ENCODE data around the gene RBM20.

Gene RBM20

DNA sequence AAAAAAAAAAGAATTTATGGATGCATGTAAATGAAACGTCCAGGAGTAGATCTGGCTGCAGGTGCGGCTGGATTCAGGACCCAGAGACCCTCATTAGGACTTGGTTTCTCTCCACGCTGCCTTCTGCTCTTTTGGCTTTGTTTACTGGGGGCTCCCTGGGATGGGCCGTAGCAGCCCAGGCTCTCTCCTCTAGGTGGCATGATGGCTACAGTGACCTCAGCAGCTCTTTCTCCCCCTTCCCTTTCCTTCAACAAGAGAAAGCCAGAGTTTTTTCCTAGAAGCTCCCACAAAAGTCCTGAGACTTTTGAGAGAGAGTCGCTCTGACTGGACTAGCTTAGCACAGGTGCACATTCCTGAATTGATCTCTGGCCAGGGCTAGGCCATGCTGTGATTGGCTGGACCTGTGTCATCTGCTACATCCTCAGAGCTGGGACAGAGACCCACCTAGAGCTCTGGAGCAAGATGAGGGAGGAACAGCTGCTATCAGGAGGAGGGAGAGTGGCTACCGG is 159.7 kb downstream of the RBM20 start:
- DNase-seq (ENCODE audit: low read depth in 4 of 4, low spot score in 1 of 4): no peak

DNA sequence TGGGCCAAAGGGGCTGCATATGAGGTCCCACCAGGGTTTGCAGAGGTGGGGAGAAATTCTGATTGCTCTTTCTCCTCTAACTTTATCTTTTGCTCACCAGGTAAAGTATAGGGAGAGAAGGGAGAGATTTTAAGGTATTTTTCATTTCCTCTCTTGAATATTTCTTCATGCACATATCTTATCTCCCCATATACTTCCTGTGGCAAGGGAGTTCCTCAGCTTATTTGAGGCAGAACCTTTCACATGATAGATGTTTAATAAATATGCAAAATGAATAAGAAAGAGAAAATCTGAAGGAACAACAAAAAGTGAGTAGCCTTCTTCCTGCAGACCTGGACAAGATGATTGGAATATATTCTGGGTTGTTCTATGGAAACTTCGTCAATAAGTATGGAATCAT is 160.2 kb downstream of the RBM20 start:
- DNase-seq (ENCODE audit: low read depth in 4 of 4, low spot score in 1 of 4): no peak

DNA sequence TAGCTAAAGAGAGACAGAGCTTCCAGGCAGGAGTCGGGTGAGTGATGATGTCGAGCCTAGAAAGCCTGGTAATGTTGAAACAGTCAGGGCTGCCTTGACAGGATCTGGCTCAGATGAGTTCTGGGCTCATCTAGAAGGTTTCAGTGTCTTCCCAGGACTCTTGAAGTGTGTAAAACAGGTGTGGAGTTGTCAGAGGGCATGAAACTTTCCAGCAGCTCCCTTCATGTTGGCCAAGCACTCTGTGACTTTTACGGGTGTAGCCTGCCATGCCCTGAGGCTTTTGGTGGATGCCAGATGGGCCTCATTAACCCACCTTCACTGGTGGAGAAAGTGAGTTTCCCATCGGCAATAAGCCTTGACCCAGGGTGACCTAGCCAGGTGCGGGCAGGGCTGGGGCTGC is 161.2 kb downstream of the RBM20 start:
- no peak for DNase-seq (ENCODE audit: low read depth in 4 of 4, low spot score in 1 of 4)

DNA sequence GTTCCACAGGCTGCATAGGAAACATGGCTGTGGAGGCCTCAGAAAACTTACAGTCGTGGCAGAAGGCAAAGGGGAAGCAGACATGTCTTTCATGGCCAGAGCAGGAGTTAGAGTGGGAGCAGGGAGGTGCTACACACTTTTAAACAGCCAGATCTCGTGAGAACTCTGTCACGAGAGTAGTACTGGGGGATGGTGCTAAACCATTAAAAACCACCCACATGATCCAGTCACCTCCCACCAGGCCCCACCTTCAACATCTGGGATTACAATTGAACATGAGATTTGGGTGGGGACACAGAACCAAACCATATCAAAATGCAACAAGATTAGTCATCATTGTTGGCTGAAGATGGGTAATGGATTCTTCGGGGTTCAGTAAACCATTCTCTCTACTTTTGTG is 162.2 kb downstream of the RBM20 start:
- DNase-seq (ENCODE audit: low read depth in 4 of 4, low spot score in 1 of 4): no peak

DNA sequence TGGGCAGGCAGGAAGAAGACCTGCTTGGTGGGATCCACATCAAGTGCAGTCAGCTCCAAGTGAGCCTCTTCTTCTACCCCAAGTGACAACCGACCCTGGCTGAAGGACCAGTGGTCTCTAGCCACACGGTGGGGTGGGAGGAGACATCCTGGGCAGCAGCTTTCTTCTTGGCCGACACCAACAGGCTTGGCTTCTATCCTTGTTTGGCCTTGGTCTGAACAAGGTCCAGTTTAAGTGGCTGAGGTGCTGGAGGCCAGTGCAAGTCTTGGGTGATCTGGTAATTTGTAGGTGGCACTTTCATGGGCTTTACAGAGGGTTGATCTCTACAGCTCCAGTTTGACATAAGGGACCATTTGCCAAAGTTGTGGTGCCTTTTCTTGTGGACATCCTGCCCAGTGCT is 164.0 kb downstream of the RBM20 start:
- DNase-seq (ENCODE audit: low read depth in 4 of 4, low spot score in 1 of 4): no peak

DNA sequence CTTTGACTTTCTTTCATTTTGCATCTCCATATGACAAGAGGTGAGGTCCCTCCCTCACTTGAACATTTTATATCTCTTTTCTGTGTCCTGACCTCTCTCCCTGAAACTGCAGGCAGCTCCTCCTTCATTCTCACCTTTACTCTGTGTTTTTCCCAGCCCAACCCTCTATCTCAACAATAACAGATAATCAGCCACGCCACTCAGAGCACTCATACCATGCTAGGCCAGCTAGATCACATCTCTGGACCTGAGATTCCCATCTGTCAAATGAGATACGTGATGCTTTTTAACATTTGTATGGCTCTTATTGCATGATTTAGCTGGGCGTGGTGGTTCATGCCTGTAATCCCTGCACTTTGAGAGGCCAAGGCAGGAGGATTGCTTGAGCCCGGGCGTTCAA is 164.5 kb downstream of the RBM20 start:
- no peak for DNase-seq (ENCODE audit: low read depth in 4 of 4, low spot score in 1 of 4)

DNA sequence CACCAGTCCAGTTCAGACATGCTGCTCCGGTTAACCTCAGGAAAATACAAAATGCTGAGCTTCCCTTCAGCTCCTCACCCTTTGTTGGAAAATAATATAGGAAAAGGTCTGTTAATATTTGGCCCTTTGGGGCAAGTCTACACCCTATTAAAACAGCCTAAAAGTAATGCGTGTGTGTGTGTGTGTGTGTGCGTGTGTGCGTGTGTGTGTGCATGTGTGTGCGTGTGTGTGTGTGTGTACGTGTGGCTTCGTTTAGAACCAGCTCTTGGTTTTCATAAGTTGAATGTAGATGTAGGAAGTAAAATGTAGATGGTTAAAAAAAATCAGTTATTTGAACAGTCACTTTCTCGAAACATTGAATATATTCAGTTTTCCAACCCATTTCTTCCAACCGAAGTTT is 166.5 kb downstream of the RBM20 start:
- DNase-seq (ENCODE audit: low read depth in 4 of 4, low spot score in 1 of 4): no peak

DNA sequence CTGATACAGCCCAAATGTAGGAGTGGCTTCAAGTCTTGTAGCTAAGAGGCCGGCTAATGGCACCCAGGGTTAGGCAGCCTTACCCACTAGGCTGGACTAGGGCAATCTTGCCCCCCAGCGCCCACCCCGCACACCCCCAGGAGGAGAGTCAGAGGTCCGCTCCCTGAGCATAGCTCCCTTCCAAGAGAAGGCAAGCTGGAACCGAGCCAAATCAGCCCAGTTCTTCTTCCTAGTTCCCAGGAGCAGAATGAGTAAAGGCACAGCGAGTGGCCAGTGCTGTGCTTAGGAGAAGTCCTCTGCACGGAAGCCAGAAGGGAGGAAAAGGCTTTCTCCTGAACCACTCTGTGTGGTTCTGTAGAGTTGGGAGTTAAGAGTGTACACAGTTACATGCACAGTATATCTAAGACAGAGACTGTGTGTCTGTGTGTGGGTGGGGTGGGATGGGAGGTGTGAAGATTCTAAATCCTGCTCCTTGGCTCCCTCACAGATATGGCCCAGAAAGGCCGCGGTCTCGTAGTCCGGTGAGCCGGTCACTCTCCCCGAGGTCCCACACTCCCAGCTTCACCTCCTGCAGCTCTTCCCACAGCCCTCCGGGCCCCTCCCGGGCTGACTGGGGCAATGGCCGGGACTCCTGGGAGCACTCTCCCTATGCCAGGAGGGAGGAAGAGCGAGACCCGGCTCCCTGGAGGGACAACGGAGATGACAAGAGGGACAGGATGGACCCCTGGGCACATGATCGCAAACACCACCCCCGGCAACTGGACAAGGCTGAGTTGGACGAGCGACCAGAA is 167.8 kb downstream of the RBM20 start:
- DNase-seq (ENCODE audit: low read depth in 4 of 4, low spot score in 1 of 4): no peak

DNA sequence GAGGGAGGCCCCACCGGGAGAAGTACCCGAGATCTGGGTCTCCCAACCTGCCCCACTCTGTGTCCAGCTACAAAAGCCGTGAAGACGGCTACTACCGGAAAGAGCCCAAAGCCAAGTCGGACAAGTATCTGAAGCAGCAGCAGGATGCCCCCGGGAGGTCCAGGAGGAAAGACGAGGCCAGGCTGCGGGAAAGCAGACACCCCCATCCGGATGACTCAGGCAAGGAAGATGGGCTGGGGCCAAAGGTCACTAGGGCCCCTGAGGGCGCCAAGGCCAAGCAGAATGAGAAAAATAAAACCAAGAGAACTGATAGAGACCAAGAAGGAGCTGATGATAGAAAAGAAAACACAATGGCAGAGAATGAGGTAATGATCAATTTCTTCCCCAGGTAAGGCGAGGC is 168.4 kb downstream of the RBM20 start:
- no peak for DNase-seq (ENCODE audit: low read depth in 4 of 4, low spot score in 1 of 4)

DNA sequence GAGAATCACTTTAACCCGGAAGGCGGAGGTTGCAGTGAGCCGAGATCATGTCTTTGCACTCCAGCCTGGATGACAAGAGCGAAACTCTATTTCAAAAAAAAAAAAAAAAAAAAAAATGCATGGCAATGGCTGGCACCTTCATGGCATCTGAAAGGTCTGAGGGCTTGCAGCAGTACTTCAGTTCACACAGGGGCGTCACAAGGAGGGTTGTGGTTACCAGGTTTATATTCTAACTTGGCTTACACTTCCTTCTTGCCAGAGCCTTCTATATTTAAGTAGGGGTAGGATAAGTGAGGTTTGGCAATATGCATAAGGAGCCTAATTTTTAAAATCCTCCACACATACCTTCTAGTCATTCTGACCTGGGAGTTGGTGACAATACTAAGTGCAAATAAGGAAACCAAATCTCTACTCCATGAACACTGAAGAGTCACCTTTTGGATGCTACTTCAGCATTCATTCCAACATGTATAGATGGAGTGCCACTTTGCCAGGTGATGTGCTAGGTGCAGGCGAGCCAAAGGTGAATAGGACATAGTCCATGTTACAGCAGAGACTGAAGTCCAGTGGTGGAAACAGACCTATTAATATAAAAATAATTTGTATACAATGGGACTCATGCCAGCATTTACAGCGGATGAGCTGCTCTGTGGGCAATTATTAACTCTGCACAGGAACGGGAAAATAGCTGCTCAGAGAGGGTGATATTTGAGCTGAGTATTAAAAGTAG is 169.8 kb downstream of the RBM20 start:
- no peak for DNase-seq (ENCODE audit: low read depth in 4 of 4, low spot score in 1 of 4)

DNA sequence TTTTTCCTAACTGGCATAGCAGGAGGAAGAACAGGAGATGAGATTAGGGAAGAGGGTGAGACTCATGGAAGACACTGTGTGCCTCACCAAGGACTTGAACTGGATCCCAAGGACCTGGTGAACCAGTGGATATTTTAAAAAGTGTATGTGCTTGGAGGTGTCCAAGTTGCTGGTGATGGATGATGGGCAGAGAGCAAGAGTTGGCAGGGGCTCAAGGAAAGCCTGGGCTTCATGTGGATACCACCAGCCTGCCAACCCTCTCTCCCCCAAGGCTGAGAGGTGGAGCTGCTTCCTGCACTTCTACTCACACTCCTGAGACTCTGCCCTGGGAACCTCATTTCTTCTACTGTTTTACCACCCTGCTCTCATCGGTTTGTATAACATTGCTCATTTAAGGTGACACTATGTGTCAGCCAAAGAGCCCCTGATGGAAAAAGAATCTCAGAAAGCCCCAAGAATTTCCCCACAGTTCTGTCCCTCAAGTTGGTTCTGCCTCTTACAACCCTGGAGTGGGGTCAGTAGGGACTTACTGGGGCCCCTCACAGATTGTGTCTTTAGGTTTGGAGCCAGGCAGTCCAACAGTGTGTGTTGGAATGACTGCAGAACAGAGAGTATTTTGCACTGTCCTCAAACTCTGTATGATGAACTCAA is 171.3 kb downstream of the RBM20 start:
- DNase-seq (ENCODE audit: low read depth in 4 of 4, low spot score in 1 of 4): no peak

DNA sequence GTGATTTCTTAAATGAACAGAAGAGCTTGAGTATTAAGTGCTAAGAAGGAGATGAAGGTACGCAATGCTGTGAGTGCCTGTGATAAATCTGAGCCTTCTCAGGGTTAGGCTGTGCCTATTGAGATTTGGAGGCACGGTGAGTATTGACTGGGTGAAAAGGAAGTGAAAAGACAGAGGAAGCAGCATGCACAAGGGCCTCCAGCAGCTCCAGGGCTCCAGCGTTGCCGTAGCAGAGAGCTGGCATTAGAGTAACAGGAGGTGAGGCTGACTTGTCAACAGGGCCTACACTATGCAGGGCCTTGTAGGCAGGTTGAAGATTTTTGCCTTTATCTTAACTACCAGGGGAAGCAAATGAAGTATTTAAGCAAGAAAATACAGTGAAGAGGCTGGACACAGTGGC is 173.5 kb downstream of the RBM20 start:
- DNase-seq (ENCODE audit: low read depth in 4 of 4, low spot score in 1 of 4): no peak

DNA sequence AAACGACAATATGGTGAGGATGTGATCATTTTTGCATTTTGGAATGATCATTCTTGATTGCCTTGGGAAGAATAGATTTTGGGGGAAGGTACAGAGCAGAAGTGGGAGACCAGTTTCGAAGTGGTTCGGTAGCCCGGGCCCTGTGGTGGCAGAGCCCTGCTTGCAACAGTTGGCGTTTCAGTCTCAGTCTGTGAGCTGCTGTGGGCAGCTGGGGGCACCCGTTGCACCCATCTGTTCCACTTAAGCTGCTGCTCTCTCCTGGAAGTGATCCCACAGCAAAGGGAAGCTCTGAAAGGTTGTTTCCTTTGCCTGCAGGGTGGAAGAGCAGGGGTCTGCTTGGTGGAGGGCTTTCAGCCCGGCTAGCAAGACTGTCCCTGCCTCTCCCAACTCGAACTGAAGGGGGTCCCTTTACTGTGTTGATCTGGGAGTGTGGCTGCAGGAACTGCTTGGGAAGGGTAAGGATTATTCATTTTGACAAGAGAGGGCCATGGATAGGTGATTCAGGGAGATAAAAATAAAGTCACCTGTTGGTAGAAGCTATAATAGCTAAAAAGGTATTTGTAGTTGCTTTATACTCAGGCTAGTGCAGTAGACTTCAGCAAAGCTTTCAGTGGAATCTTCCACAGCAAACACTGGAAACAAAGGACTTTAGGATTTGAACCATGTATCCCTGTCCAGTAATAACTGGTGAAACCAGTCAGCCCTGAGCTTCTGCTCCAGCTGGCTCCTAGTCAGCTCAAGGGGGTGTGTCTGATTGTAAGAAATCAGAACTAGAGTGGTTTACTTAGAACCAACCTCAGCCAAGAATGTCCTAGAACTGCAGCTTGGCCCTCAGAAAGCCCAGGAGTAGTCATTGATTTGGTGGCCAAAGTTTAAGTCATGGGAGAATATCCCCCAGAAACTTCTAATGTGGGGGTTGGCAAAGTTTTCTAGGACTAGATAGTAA is 174.4 kb downstream of the RBM20 start:
- DNase-seq (ENCODE audit: low read depth in 4 of 4, low spot score in 1 of 4): no peak

DNA sequence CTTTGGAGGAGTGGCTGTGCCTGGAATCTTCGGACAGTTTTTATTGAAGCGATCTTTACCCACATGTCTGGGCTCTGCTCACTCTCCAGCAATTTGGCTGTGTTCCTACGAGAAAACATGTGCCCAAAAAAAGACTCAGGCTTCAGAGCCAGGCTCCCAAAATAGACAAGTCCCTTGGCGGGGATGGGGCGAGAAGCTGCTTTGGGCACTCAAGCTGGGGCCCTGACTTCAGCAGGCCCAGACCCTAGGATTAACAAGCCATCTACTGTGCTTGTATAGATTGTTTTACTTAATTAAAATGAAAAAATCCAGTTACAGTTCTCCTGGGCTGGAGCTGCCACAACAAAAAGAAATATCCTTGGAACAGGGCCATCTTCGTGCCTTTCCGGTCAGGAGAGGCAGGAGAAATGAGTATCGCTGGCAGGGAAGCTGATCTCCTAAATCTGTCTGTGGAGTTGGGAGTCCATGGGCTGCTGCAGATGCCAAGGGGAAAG is 176.2 kb downstream of the RBM20 start:
- DNase-seq (ENCODE audit: low read depth in 4 of 4, low spot score in 1 of 4): no peak

DNA sequence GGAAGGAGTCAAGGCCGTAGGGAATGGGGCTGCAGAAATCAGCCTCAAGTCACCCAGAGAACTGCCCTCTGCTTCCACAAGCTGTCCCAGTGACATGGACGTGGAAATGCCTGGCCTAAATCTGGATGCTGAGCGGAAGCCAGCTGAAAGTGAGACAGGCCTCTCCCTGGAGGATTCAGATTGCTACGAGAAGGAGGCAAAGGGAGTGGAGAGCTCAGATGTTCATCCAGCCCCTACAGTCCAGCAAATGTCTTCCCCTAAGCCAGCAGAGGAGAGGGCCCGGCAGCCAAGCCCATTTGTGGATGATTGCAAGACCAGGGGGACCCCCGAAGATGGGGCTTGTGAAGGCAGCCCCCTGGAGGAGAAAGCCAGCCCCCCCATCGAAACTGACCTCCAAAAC is 177.4 kb downstream of the RBM20 start:
- no peak for DNase-seq (ENCODE audit: low read depth in 4 of 4, low spot score in 1 of 4)

DNA sequence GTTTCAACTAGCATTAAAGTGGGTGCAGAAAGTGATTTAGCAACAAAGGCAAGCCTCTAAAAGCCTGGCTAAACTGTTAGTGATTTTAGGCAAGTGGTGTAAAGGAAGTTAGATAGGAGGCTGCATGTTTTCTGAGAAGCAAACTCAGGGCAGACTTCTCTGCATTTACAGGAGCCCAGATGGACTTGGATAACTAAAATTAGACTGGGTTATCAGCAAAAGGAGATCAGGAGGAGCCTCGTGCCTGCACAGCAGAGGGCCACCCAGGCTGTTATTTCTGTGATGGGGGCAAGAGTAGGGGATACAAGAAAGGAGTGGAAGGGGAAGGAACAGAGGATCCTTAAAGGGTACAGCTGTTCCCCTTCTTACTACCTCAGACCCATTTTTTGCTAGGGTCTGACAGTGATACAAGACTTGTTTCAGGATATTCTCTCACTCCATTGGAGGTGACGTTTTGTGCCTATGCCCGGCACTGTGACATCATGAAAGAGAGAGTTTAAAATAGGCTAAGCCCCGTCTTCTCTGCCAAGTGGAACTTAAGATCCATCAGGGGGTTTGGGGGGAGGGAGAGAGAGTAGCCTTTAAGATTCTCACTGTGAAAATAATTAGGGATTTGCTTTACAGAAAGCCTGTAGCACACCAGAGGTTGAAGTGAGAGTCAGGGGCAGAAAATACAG is 178.0 kb downstream of the RBM20 start:
- DNase-seq (ENCODE audit: low read depth in 4 of 4, low spot score in 1 of 4): no peak

DNA sequence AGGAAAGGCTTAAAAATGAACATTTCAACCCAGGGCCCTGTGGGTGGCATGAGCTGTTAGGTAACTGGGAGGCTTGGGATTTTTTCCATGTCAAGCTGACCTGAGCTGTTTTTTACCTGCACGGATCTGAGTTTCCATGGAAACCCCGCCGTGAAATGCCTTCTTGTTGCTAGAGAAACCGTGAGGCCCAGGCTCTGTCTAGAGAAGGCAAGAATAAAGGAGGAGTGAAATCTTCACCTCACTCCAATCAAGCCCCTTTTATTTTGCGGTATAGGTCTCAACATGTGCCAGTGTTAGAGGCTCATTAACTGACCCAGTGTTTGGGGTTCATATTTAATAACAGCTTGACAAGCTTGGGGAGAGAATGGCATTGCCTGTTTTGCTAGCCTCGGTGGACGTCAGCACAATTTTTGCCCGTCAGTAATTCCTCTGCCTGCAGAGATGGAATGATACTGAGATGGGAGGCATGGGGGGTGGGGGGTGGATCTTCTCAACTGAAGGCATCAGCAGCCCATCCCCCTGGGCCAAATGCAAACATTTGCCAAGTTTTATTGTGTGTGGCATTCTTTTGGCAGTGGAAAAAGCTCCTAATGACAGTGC is 178.7 kb downstream of the RBM20 start:
- DNase-seq (ENCODE audit: low read depth in 4 of 4, low spot score in 1 of 4): no peak

DNA sequence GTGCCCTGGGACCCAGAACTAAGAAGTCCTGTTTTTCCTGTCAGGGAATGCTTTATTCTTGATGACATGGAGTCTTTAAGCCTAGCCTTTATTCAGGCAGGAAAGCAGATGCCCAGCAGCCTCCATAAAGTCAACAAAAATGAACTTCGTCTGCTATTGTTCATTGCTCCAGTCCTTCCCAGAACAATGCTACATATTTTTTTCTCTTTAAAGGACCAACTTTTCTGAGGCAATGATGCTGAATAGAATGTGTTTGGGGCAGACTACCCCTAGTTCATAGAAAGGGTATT is 180.0 kb downstream of the RBM20 start:
- no peak for DNase-seq (ENCODE audit: low read depth in 4 of 4, low spot score in 1 of 4)

DNA sequence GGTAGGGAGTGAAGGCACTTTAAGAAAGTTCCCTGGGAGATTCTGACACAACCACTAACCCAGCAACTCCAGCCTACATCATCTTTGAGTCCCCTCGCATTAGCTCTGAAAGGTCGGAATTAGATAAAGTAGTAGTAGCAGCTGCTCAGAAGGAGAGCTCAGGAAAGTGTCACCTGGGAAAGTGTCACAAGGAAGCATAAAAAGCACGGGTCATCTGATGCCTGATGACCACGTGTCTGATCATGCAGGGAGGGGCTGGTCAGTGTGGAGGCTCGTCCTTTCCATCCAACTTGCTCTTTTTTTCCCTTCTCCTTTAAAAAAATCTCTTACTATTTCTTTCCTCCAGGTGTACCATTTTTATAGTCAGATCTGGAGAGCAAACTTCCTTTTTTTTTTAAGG is 180.5 kb downstream of the RBM20 start:
- no peak for DNase-seq (ENCODE audit: low read depth in 4 of 4, low spot score in 1 of 4)

DNA sequence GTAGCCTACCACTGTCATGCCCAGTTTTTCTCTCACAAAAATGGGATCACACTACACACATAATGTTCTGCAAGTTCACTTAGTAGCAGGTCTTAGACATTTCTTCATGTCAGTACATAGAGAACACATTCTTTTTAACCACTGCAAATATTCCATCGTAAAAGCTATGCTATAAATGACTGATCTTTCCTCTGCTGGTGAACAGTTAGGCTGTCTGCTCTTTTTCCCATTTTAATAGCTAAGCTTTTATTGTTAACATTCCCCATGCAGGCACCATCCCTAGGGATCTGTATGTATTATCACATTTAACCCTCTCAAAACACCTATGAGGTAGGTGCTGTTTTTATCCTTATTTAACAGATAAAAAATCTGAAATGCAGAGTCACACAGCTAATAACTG is 181.4 kb downstream of the RBM20 start:
- no peak for DNase-seq (ENCODE audit: low read depth in 4 of 4, low spot score in 1 of 4)
